OCI-LY1 (cell line): ENCODE results near the gene IFIH1.

Experiments used
- H2AFZ ChIP-seq: fragments of 200-600 bp; sonication (generic), shearing (Covaris generic); 2 replicates; pipeline ENCODE4 v1.6.0; 2014; ENCODE audit warnings: antibody characterized with exemption, mild to moderate bottlenecking, low read length
- H3F3A ChIP-seq: fragments of 200-600 bp; sonication (generic), shearing (Covaris generic); 2 replicates; pipeline ENCODE4 v1.6.0; 2014; ENCODE audit warnings: mild to moderate bottlenecking, antibody characterized with exemption, low read length, moderate library complexity; ENCODE audit not compliant: insufficient read depth
- H3K27ac ChIP-seq: fragments of 200-600 bp; sonication (generic); 2 replicates; pipeline ENCODE4 v1.5.1; 2014; ENCODE audit warnings: low read length, mixed run types, mild to moderate bottlenecking, low read depth; ENCODE audit not compliant: poor library complexity, severe bottlenecking
- H3K27me3 ChIP-seq: fragments of 200-600 bp; sonication (generic); 2 replicates; pipeline ENCODE4 v1.6.0; 2014; ENCODE audit warnings: antibody characterized with exemption, mild to moderate bottlenecking, low read length, moderate library complexity; ENCODE audit not compliant: insufficient read depth
- H3K36me3 ChIP-seq: fragments of 200-600 bp; sonication (generic); 2 replicates; pipeline ENCODE4 v1.6.1; 2014; ENCODE audit warnings: mild to moderate bottlenecking, antibody characterized with exemption, low read length, moderate library complexity, mixed read lengths; ENCODE audit not compliant: insufficient read depth
- H3K4me1 ChIP-seq: fragments of 200-600 bp; sonication (generic); 2 replicates; pipeline ENCODE4 v1.5.1; 2014; ENCODE audit warnings: mild to moderate bottlenecking, low read length, moderate library complexity; ENCODE audit not compliant: insufficient read depth, severe bottlenecking
- H3K4me2 ChIP-seq: fragments of 200-600 bp; sonication (generic), shearing (Covaris generic); 2 replicates; pipeline ENCODE4 v1.6.1; 2014; ENCODE audit warnings: low read length
- H3K4me3 ChIP-seq: fragments of 200-600 bp; sonication (generic); 2 replicates; pipeline ENCODE4 v1.5.1; 2014; ENCODE audit warnings: low read length, low read depth, mild to moderate bottlenecking, mixed read lengths; ENCODE audit not compliant: poor library complexity, severe bottlenecking
- H3K79me2 ChIP-seq: fragments of 200-600 bp; shearing (Covaris generic); 2 replicates; pipeline ENCODE4 v1.6.1; 2016; ENCODE audit warnings: mixed run types, low read length, mixed read lengths; ENCODE audit not compliant: insufficient read depth
- H3K9ac ChIP-seq: fragments of 200-600 bp; sonication (generic), shearing (Covaris generic); 2 replicates; pipeline ENCODE4 v1.6.1; 2014; ENCODE audit warnings: mild to moderate bottlenecking, low read length, mixed read lengths
- H3K9me2 ChIP-seq: fragments of 200-600 bp; sonication (generic), shearing (Covaris generic); 2 replicates; pipeline ENCODE4 v1.6.1; 2014; ENCODE audit warnings: low read depth, mild to moderate bottlenecking, low read length, mixed read lengths
- H3K9me3 ChIP-seq: fragments of 200-600 bp; shearing (Covaris generic); 2 replicates; pipeline ENCODE4 v1.6.1; 2014; ENCODE audit warnings: low read length, mixed read lengths
- H4K20me1 ChIP-seq: fragments of 200-600 bp; sonication (generic), shearing (Covaris generic); 2 replicates; pipeline ENCODE4 v1.6.0; 2016; ENCODE audit warnings: mild to moderate bottlenecking, low read length; ENCODE audit not compliant: insufficient read depth
- EZH2 ChIP-seq: fragments of 200-600 bp; sonication (generic), shearing (Covaris generic); IDR thresholded peaks from 2 replicates; pipeline ENCODE4 v1.8.0; 2017; ENCODE audit warnings: borderline replicate concordance, mixed run types, mild to moderate bottlenecking, antibody characterized with exemption, low read length, moderate library complexity, mixed read lengths
- TF ChIP-seq, protein P1 (sequence below): fragments of 200-600 bp; sonication (generic), shearing (Covaris generic); IDR thresholded peaks from 2 replicates; pipeline ENCODE4 v1.5.1; 2017; ENCODE audit warnings: mild to moderate bottlenecking, antibody characterized with exemption, low read length, moderate library complexity, mixed read lengths

Gene IFIH1

DNA sequence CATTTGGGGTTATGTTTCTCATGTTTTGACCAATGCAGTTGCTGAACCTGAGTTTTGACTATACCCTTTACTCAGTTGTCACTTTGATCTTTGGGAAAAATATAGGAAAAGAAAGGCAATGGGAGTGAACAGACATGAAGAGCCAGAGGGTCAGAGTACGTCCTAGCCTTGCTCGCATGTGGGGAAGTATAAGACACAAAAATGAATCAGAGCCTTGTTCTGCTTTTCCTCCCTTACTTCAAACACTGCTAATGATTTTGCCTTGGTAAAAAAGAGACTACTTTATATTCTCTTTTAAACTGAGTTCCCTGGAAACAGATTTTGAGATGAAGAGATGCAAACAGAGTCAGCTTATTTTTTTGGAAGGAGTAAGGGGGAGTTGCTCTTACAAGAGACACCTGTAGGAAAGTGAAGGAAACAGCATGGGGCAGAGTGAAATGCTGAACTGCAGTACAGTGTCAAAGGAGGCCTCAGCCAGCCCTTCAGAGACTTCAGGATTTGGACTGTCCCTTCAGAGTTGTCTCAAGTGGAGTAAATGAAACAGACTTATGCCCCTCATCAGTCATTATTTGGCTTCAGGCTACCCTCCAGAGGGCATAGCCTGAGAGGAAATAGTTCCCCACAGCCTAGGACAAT, 64.1 kb downstream of the IFIH1 start:
- Histone ChIP-seq H3F3A (no peaks in the 10 kb centered on the region), H3K79me2 (no peaks in the 10 kb centered on the region), H2AFZ (no peak overlapping the region), H3K9me3 (no peaks in the 10 kb centered on the region), H3K9ac (no peak overlapping the region), H3K4me3 (no peak overlapping the region), H4K20me1 (no peaks in the 10 kb centered on the region), H3K9me2 (no peaks in the 10 kb centered on the region), H3K27me3 (no peaks in the 10 kb centered on the region), H3K36me3 (no peaks in the 10 kb centered on the region), H3K4me1 (no peaks in the 10 kb centered on the region), H3K4me2 (no peak overlapping the region), H3K27ac (no peak overlapping the region)
- TF ChIP-seq, protein P1, sequence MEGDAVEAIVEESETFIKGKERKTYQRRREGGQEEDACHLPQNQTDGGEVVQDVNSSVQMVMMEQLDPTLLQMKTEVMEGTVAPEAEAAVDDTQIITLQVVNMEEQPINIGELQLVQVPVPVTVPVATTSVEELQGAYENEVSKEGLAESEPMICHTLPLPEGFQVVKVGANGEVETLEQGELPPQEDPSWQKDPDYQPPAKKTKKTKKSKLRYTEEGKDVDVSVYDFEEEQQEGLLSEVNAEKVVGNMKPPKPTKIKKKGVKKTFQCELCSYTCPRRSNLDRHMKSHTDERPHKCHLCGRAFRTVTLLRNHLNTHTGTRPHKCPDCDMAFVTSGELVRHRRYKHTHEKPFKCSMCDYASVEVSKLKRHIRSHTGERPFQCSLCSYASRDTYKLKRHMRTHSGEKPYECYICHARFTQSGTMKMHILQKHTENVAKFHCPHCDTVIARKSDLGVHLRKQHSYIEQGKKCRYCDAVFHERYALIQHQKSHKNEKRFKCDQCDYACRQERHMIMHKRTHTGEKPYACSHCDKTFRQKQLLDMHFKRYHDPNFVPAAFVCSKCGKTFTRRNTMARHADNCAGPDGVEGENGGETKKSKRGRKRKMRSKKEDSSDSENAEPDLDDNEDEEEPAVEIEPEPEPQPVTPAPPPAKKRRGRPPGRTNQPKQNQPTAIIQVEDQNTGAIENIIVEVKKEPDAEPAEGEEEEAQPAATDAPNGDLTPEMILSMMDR = no peak
- TF ChIP-seq EZH2 = no peak

DNA sequence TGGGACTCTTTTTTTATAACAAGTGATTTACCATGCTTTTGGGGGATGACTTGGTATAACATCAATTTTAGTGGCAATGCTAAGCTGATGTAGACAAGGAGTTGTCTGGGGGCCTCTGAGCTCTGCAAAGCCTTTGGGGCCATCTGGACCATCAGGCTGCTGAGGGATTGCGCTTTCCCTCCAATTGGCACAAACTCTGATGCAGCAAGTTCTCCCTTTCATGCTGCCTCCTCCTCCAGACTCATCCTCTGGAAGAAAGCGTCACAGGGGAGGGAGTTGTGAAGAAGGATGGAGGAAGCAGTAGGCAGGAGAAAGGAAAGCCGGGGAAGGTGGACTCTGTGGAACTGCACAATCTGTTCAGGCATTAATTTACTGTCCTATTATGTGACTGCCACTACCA, 65.0 kb downstream of the IFIH1 start:
- Histone ChIP-seq H3K27me3 (no peaks in the 10 kb centered on the region), H3K27ac (no peak overlapping the region), H3K4me2 (no peak overlapping the region), H3F3A (no peaks in the 10 kb centered on the region), H4K20me1 (no peaks in the 10 kb centered on the region), H3K9me3 (no peaks in the 10 kb centered on the region), H3K4me3 (no peak overlapping the region), H3K79me2 (no peaks in the 10 kb centered on the region), H3K9ac (no peak overlapping the region), H3K36me3 (no peaks in the 10 kb centered on the region), H3K9me2 (no peaks in the 10 kb centered on the region), H2AFZ (no peak overlapping the region), H3K4me1 (no peaks in the 10 kb centered on the region)
- no peak for TF ChIP-seq EZH2
- TF ChIP-seq, protein P1 = no peak

DNA sequence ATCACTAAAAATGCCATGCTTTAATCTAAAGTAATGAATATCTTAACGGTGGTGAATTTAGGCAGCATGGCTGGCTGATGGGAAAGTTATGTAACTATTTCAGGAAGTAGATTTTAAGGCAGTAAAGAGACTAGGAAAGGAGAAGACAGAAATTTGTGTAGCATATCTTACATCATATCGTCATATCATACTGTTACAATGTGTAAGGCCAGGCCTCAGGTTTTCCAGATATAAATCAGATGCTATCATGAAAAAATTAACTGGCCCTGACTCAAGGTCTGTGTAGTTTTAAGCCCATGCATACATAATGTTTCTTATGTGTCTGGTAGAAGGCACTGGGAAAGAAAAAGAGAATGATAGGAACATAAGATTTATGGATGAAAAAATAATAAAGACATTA, 66.3 kb downstream of the IFIH1 start:
- H3K27me3 ChIP-seq = no peaks in the 10 kb centered on the region
- H3K9ac ChIP-seq = no peak overlapping the region
- H3K9me3 ChIP-seq = no peaks in the 10 kb centered on the region
- no peaks in the 10 kb centered on the region for H4K20me1 ChIP-seq
- no peaks in the 10 kb centered on the region for H3K79me2 ChIP-seq
- H3K9me2 ChIP-seq = no peaks in the 10 kb centered on the region
- H3K36me3 ChIP-seq = no peaks in the 10 kb centered on the region
- no peak overlapping the region for H3K4me3 ChIP-seq
- H3K4me2 ChIP-seq = no peak overlapping the region
- H3K27ac ChIP-seq = no peak overlapping the region
- H3K4me1 ChIP-seq = no peaks in the 10 kb centered on the region
- no peaks in the 10 kb centered on the region for H3F3A ChIP-seq
- no peak overlapping the region for H2AFZ ChIP-seq
- TF ChIP-seq EZH2 = no peak
- TF ChIP-seq, protein P1 = no peak
